Activated naive CD4-positive, alpha-beta T cell treated with anti-CD3 and anti-CD28 coated beads, Interleukin-2, amount 50 U/mL, for 16 hours (primary cell): Measurements from ENCODE around the gene UGT2B17.
"Not testable (repeated sequence)": the region's sequence is repeated elsewhere in the genome, so short reads cannot be mapped to it uniquely, and the experiment has no call there.

Source experiments
- DNase-seq: peaks from one replicate; pipeline ENCODE4 v3.0.0-alpha.2; 2020

Gene UGT2B17

GRCh38 chr4:68576272-68577125, at the start of gene UGT2B17:
Gene UGT2B17 (minus strand): TSS chr4:68576322. CDS start chr4:68568484, 7,838 bp downstream.
- DNase-seq, result no peak

DNA sequence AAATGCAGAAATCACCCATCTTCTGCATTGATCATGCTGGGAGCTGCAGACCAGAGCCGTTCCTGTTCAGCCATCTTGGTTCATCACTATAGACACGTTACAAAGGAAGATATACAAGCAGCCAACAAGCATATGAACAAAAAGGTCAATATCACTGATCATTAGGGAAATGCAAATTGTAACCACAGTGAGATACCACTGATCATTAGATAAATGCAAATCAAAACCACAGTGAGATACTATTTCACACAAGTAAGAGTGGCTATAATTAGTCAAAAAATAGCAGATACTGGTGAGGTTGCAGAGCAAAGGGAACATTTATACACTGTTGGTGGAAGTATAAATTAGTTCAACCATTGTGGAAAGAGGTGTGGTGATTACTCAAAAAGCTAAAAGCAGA, 46.6 kb upstream of the UGT2B17 start:
- not testable (repeated sequence) for DNase-seq

- DNase-seq, result no peak
Measured at GRCh38 chr4:68617003-68617698, 41.0 kb upstream of the UGT2B17 start.

GRCh38 chr4:68615699-68616422, 39.7 kb upstream of the UGT2B17 start:
- DNase-seq, result no peak

DNA sequence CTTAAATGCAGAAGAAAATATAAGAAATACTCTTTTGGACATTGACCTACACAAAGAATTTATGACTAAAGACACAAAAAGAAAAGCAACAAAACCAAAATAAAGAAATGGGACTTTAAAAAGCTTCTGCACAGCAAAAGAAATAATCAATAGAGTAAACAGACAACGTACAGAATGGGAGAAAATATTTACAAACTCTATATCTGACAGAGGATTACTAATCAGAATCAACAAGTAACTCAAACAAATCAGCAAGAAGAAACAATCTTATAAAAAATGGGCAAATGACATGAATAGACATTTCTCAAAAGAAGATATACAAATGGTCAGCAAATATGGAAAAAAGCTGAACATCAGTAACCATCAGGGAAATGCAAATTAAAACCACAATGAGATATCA, 37.6 kb upstream of the UGT2B17 start:
- no peak for DNase-seq

GRCh38 chr4:68606240-68606639, 30.1 kb upstream of the UGT2B17 start:
- no peak for DNase-seq

- DNase-seq, result no peak
Measured at GRCh38 chr4:68599150-68599549, 23.0 kb upstream of the UGT2B17 start.

- no peak for DNase-seq
Measured at GRCh38 chr4:68597482-68597881, 21.4 kb upstream of the UGT2B17 start.

- DNase-seq, result no peak
Measured at GRCh38 chr4:68594678-68595077, 18.6 kb upstream of the UGT2B17 start.

GRCh38 chr4:68593112-68593511, 17.0 kb upstream of the UGT2B17 start:
- DNase-seq, result no peak

GRCh38 chr4:68592673-68593072, 16.6 kb upstream of the UGT2B17 start:
- no peak for DNase-seq

GRCh38 chr4:68591204-68591603, 15.1 kb upstream of the UGT2B17 start:
- DNase-seq, result no peak

DNA sequence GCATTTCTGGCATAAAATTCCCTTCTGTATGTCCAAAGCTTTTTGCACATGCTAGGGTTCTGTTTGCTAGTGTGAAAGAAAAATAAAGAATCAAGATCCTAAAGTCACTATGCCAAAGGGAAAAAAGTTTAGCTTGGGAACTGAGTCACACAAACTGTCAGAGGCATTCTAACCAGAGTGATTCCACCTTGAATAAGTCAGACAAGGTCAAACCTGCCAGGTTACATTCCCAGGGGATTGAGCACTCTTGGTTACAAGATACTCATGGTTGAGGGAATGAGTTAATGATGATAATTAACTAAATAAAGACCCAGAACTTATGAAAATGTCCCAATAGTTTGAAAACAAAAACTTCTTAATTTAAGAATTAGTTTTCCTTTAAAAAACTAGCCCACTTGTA, 13.7 kb upstream of the UGT2B17 start:
- DNase-seq, result no peak

DNA sequence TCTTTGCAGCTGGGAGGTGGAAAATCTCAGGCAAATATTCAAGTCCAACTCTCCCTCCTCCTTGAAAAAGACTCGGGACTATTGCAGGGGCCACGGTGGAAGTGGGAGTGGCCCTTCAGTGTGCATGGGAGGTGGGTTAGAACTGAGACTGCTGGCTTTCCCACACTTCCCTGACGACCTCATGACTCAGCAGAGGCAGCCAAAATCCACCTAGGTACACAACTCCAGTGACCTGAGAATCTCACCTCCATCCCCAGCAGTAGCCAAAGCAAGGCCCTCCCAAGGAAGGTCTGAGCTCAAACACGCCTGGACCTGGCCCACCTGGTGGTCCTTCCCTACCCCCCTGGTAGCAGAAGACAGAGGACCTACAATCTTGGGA, 6.2 kb upstream of the UGT2B17 start:
- no peak for DNase-seq

GRCh38 chr4:68581383-68582338, 5.5 kb upstream of the UGT2B17 start:
- DNase-seq, result no peak

GRCh38 chr4:68577590-68577989, 1.5 kb upstream of the UGT2B17 start:
- DNase-seq, result no peak

- DNase-seq, result not testable (repeated sequence)
Measured at GRCh38 chr4:68575636-68576035, 486 bp downstream of the UGT2B17 start.

DNA sequence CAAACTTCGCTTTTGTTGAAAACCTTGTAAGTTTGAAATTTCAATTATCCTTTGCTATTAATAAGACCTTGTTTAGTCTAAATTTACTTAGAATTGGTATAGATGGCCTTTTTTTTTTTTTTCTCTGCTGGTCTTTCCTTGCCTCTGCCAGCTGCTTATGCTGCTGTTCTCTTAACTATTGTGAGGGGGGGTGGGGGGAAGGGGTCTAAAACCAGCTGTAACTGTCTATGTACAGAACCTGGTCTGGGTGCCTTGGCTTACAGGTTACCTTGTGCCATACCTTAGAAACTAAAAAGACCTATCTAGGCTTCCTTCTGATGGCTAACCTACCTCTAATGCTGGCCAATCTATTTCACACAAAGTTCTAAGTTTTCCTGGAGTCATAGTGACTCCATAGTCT, 1.0 kb downstream of the UGT2B17 start:
- no peak for DNase-seq

GRCh38 chr4:68572653-68573170, 3.4 kb downstream of the UGT2B17 start:
- no peak for DNase-seq

GRCh38 chr4:68570122-68570507, 6.0 kb downstream of the UGT2B17 start:
- no peak for DNase-seq

DNA sequence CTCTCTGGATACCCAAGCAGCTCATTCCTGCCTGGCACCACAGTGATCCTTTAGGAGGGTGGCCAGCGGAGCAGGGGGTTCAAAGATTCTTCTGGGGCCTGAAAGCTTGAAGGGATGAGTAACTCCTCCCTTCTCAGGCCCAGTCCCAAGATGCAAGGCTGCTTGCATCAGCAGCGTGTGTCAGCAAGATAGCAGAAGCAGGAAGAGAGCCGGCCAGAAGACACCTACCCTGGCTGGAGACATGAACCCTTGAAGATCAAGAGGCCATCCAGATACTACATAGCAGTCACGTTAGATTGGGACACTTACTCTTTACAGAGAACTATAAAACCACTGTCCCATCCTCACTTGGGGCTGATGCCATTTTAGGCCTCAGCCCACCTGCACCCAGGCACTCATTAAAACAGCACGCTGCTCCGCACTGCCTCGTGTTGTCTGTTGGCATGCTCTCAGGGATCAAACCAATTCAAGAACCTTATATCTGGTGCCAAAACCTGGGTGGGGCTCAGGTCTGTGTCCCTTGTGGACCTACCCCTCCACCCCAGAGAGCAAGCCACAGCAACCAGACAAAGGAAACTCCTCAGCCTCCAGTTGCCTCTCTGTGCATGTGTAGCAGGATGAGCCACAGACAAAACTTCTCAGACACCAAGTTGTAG, 6.5 kb downstream of the UGT2B17 start:
- no peak for DNase-seq

DNA sequence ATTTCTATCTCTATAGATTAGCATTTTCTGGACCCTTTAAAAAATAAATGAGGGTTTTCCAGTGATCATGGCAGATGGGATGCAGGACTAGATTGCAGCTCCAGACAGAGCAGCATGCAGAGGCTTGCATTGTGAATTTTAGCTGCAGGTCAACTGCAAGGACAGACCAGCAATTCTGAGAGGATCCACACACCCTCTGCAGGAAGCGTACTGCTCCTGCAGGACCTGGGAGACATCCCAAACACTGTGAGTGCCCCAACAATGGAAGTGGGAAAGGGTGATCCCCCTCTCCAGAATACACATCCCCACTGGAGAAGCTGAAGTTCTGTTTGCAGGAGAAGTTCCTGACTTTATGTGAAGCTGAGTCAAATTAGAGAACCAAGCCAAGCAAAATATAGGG, 7.1 kb downstream of the UGT2B17 start:
- DNase-seq, result not testable (repeated sequence)
